Stimulated activated CD4-positive, alpha-beta T cell treated with anti-CD3 and anti-CD28 coated beads, Interleukin-15, amount 100 ng/mL, for 48 hours (primary cell): ENCODE data around the gene MBD3L4.
"Not testable (repeated sequence)": the region's sequence is repeated elsewhere in the genome, so short reads cannot be mapped to it uniquely, and the experiment has no call there.

Source experiments
- DNase-seq, 2 donors: peaks; one replicate each; pipeline ENCODE4 v3.0.0-alpha.2; 2020; ENCODE audit warnings: low read depth in 2 of 2

MBD3L4 gene

GRCh38 chr19:7049021-7049420, 9.0 kb upstream of the MBD3L4 start, which contains the start of gene MBD3L2:
MBD3L2 (plus strand) TSS chr19:7049321; CDS start chr19:7049374, 53 bp downstream.
- DNase-seq = not testable (repeated sequence)

GRCh38 chr19:7041563-7041962, 1.6 kb upstream of the MBD3L4 start:
- DNase-seq = not testable (repeated sequence)

GRCh38 chr19:7030278-7030677, 9.7 kb downstream of the MBD3L4 start, which contains the start of gene MBD3L5:
MBD3L5 (plus strand) TSS chr19:7030578; CDS start chr19:7030612, 34 bp downstream.
- not testable (repeated sequence) for DNase-seq

- not testable (repeated sequence) for DNase-seq
Measured at GRCh38 chr19:7028790-7029189, 11.2 kb downstream of the MBD3L4 start.

GRCh38 chr19:7021331-7021730, 18.6 kb downstream of the MBD3L4 start, which contains the start of gene MBD3L2B:
MBD3L2B (minus strand) TSS chr19:7021431; CDS start chr19:7021397, 34 bp downstream.
- DNase-seq = not testable (repeated sequence)

GRCh38 chr19:7018828-7019227, 21.2 kb downstream of the MBD3L4 start:
- no peak for DNase-seq

GRCh38 chr19:7013678-7014077, 26.3 kb downstream of the MBD3L4 start:
- DNase-seq = no peak

GRCh38 chr19:7010722-7011593, 29.0 kb downstream of the MBD3L4 start:
- no peak for DNase-seq

GRCh38 chr19:7007859-7008258, 32.1 kb downstream of the MBD3L4 start:
- DNase-seq = no peak

- DNase-seq = no peak
Measured at GRCh38 chr19:7006135-7006704, 33.8 kb downstream of the MBD3L4 start.

GRCh38 chr19:7004313-7004931, 35.6 kb downstream of the MBD3L4 start:
- no peak for DNase-seq

GRCh38 chr19:7000816-7001215, 39.2 kb downstream of the MBD3L4 start:
- DNase-seq = no peak

GRCh38 chr19:7000333-7000732, 39.6 kb downstream of the MBD3L4 start:
- no peak for DNase-seq

GRCh38 chr19:6999933-7000332, 40.0 kb downstream of the MBD3L4 start:
- no peak for DNase-seq

GRCh38 chr19:6997679-6998445, 42.1 kb downstream of the MBD3L4 start:
- DNase-seq = no peak

- no peak for DNase-seq
Measured at GRCh38 chr19:6996810-6997209, 43.2 kb downstream of the MBD3L4 start.

- DNase-seq = no peak
Measured at GRCh38 chr19:6995054-6995453, 44.9 kb downstream of the MBD3L4 start.

GRCh38 chr19:6988257-6988656, 51.7 kb downstream of the MBD3L4 start:
- no peak for DNase-seq

- no peak for DNase-seq
Measured at GRCh38 chr19:6987850-6988249, 52.1 kb downstream of the MBD3L4 start.
